ENCODE data around the gene GAPDHS.
A peak's percentile ranks its signal among the peaks of the same experiment; 100 is the strongest.

GAPDHS gene

DNA sequence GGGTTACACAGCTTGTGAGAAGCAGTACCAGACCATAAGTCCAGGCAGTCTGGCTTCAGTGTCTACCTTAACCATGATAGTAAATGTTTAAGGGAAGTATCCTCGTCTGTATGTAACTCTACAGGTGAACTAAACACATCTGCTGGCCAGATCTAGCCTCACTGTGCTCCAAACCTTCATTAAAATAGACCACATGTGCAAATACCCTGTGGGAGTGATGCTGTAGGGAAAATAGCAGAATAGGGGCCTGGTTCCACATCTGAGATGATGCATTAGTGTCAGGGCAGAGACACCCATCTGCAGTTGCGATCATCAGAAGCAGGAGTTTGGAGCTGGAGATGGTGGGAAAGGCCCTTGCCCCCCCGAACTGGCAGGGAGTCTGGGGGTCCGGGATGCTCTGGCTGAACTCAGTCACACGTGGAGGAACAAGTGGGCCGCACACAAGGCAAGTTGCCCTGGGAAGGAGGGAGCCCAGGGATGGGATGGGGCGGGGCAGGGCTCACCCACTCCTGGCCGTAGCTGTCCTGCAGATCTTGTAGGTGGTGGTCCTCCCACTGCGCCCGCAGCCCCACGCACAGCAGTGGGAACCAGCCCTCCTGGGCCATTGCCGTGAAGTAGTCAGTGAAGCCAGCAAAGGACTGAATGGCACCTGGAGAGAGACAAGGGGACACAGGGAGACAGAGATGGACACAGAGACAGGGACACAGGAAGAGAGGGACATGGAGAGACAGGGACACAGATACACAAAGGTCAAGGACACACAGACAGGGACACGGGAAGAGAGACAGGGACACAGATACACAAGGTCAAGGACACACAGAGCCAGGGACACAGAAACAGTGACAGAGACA lies 19.5 kb downstream of the GAPDHS start:
- H3K4me3 ChIP-seq (ENCODE audit: low read depth, low read length) = no peak overlapping the region
- no peak for TF ChIP-seq CTCF (IDR thresholded peaks at IDR 0.05; ENCODE audit: borderline replicate concordance, insufficient read depth, low read depth, low read length)

- H3K4me3 ChIP-seq (ENCODE audit: low read depth, low read length) = no peak overlapping the region
- no peak for TF ChIP-seq CTCF (IDR thresholded peaks at IDR 0.05; ENCODE audit: borderline replicate concordance, insufficient read depth, low read depth, low read length)
Measured at GRCh38 chr19:35553385-35554000, 20.2 kb downstream of the GAPDHS start.

DNA sequence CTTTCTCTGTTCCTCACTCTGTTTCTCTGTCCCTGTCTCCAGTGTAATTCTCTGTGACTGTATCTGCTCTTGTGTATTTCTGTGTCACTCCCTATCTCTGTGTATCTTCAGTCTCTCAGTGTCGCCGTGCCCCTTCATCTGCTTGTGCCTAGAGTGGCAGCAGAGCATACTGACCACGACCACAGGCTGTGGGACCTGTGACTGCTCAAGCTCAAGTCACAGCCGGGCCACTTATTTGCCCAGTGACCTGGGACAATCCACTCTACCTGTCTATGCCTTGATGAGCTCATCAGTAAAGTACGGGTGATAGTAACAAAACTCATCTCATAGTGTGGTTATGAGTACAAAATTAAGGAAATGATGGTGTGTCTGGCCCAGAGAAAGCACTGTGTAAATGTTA lies 20.8 kb downstream of the GAPDHS start:
- H3K4me3 ChIP-seq (ENCODE audit: low read depth, low read length) = no peak overlapping the region
- TF ChIP-seq CTCF (IDR thresholded peaks at IDR 0.05; ENCODE audit: borderline replicate concordance, insufficient read depth, low read depth, low read length) = no peak

- TF ChIP-seq CTCF (IDR thresholded peaks at IDR 0.05; ENCODE audit: borderline replicate concordance, insufficient read depth, low read depth, low read length) = peak; percentile 39; the same call in 1 of the 2 replicates
- H3K4me3 ChIP-seq (ENCODE audit: low read depth, low read length) = no peak overlapping the region
Measured at GRCh38 chr19:35555301-35556005, 22.2 kb downstream of the GAPDHS start.

GRCh38 chr19:35556025-35556590 lies 22.9 kb downstream of the GAPDHS start:
- H3K4me3 ChIP-seq (ENCODE audit: low read depth, low read length) = no peak overlapping the region
- TF ChIP-seq CTCF (IDR thresholded peaks at IDR 0.05; ENCODE audit: borderline replicate concordance, insufficient read depth, low read depth, low read length) = no peak

GRCh38 chr19:35556846-35557538 lies 23.7 kb downstream of the GAPDHS start:
- no peak for TF ChIP-seq CTCF (IDR thresholded peaks at IDR 0.05; ENCODE audit: borderline replicate concordance, insufficient read depth, low read depth, low read length)
- H3K4me3 ChIP-seq (ENCODE audit: low read depth, low read length) = no peak overlapping the region

Measured in GM12875 (cell line).